Loucy (cell line): ENCODE results near the gene SEMA7A.

ENCODE experiments used
- CTCF ChIP-seq: fragments of 200-600 bp; sonication (generic); conservative IDR thresholded peaks from 2 replicates; pipeline ENCODE4 v1.5.1; 2014; ENCODE audit warnings: mild to moderate bottlenecking, antibody characterized with exemption, low read length
- EZH2phosphoT487 ChIP-seq: fragments of 200-600 bp; IDR thresholded peaks from 2 replicates; pipeline ENCODE4 v1.6.1; 2018; ENCODE audit warnings: antibody characterized with exemption, mild to moderate bottlenecking, moderate library complexity, borderline replicate concordance

- TF ChIP-seq CTCF = no peak
- no peak for TF ChIP-seq EZH2phosphoT487
Measured at GRCh38 chr15:74415966-74416916, 17.5 kb downstream of the SEMA7A start.
